ENCODE results near the gene RHPN2. TPM values are rescaled to one million over a fixed set of nuclear protein-coding genes. Genes with fewer than 3 reads are reported as not detected.

Gene RHPN2
- total and polyA plus RNA-seq, 2 of the 13 experiments (the other 11 are each of a cell fraction or from before 2014, with no cell fraction given), result 20.3 to 48.0 TPM

DNA sequence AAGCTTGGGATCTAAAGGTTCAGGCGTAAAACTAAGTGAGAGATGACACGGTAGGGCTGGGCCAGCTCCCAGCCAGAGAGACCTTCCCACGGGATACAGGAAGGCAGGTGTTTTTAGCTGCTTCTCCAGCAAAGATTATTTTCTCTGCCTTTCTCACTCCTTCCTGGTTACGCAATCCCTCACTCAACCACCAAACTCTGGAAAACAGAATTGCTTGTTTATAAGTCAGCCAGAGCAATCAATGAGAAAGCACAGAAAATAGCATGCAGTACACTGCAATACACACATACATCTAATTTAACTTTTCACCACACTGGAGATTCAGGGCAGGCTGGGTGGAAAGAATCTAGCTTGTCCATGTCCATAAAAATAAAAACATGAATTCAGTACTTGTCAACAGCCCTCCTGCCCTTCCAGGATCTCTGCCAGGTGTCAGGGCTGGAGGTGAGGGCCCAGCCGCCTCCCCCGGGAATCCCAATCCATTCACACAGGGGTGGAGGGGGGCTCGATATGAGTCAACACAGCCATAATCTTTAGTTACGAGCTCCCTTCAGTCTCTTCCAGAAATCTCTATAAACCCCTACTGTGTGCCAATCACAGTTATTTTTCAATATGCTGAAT lies 12.2 kb downstream of the RHPN2 start (continued):
- TF ChIP-seq ZNF609 (CRISPR knock-in tag; IDR thresholded peaks at IDR 0.05; ENCODE audit: borderline replicate concordance) (0 out of 2 replicates have a peak, but pooled peaks have one; percentile 21), ZNF501 (CRISPR knock-in tag; IDR thresholded peaks at IDR 0.05) (peak; percentile 43; the same call in 1 of the 2 replicates), REL (CRISPR knock-in tag; conservative IDR thresholded peaks at IDR 0.05) (no peak), SOX6 (IDR thresholded peaks at IDR 0.05) (no peak), SOX6 (CRISPR knock-in tag; IDR thresholded peaks at IDR 0.05) (peak; percentile 67), PLRG1 (conservative IDR thresholded peaks at IDR 0.05) (no peak), CBX1 (IDR thresholded peaks at IDR 0.05; ENCODE audit: low read depth) (no peak), ZNF644 (CRISPR knock-in tag; IDR thresholded peaks at IDR 0.05; ENCODE audit: low read depth) (0 out of 2 replicates have a peak, but pooled peaks have one; percentile 32), HNRNPUL1 (IDR thresholded peaks at IDR 0.05; ENCODE audit: low read depth, low read length) (no peak), NFE2L2 (IDR thresholded peaks at IDR 0.05; ENCODE audit: low read length) (no peak), GFI1 (CRISPR knock-in tag; IDR thresholded peaks at IDR 0.05; ENCODE audit: borderline replicate concordance) (no peak), ETV5 (CRISPR knock-in tag; IDR thresholded peaks at IDR 0.05; ENCODE audit: borderline replicate concordance) (peak; percentile 78; the same call in 1 of the 2 replicates), ZNF230 (CRISPR knock-in tag; IDR thresholded peaks at IDR 0.05) (no peak), SP4 (CRISPR knock-in tag; IDR thresholded peaks at IDR 0.05) (0 out of 2 replicates have a peak, but pooled peaks have one; percentile 41), ZNF121 (CRISPR knock-in tag; IDR thresholded peaks at IDR 0.05) (no peak), AKAP8 (CRISPR knock-in tag; IDR thresholded peaks at IDR 0.05) (no peak)
- TF ChIP-seq, protein P1, sequence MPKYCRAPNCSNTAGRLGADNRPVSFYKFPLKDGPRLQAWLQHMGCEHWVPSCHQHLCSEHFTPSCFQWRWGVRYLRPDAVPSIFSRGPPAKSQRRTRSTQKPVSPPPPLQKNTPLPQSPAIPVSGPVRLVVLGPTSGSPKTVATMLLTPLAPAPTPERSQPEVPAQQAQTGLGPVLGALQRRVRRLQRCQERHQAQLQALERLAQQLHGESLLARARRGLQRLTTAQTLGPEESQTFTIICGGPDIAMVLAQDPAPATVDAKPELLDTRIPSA (CRISPR knock-in tag; IDR thresholded peaks at IDR 0.05; ENCODE audit: borderline replicate concordance), result no peak
- TF ChIP-seq, protein P2, sequence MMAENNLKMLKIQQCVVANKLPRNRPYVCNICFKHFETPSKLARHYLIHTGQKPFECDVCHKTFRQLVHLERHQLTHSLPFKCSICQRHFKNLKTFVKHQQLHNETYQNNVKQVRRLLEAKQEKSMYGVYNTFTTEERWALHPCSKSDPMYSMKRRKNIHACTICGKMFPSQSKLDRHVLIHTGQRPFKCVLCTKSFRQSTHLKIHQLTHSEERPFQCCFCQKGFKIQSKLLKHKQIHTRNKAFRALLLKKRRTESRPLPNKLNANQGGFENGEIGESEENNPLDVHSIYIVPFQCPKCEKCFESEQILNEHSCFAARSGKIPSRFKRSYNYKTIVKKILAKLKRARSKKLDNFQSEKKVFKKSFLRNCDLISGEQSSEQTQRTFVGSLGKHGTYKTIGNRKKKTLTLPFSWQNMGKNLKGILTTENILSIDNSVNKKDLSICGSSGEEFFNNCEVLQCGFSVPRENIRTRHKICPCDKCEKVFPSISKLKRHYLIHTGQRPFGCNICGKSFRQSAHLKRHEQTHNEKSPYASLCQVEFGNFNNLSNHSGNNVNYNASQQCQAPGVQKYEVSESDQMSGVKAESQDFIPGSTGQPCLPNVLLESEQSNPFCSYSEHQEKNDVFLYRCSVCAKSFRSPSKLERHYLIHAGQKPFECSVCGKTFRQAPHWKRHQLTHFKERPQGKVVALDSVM (CRISPR knock-in tag; IDR thresholded peaks at IDR 0.05), result peak; percentile 51; the same call in 1 of the 2 replicates

Measured in HepG2 (cell line).